Esophagus muscularis mucosa (tissue), 4 donors: Measurements from ENCODE around the gene PPP1R14C. TPM values are rescaled to one million over a fixed set of nuclear protein-coding genes. Genes with fewer than 3 reads are reported as not detected.

Source experiments
- DNase-seq: peaks from one replicate; pipeline ENCODE4 v3.0.0-alpha.2; 2017; ENCODE audit errors: extremely low spot score
- H3K27ac ChIP-seq, 4 donors: fragments of 200-600 bp; sonication (generic); replicated peaks in 1 of 4; 1 replicate in 3 of 4; 2 replicates in 1 of 4; pipeline ENCODE4 v1.5.1; 2016 to 2019; ENCODE audit warnings: mild to moderate bottlenecking in 1 of 4
- H3K27me3 ChIP-seq, 4 donors: fragments of 200-600 bp; sonication (generic); one replicate each; pipeline versions ENCODE4 v1.5.1 to v1.6.0; 2016 to 2019
- H3K36me3 ChIP-seq, 4 donors: fragments of 200-600 bp; sonication (generic); one replicate each; pipeline ENCODE4 v1.5.1; 2016 to 2019
- H3K4me1 ChIP-seq, 4 donors: fragments of 200-600 bp; sonication (generic); one replicate each; pipeline ENCODE4 v1.5.1; 2016 to 2019
- H3K4me3 ChIP-seq, 4 donors: fragments of 200-600 bp; sonication (generic); 1 replicate in 2 of 4; 2 replicates in 2 of 4; pipeline ENCODE4 v1.5.1; 2016 to 2019; ENCODE audit warnings: mild to moderate bottlenecking in 4 of 4, moderate library complexity in 1 of 4
- H3K9me3 ChIP-seq, 4 donors: fragments of 200-600 bp; sonication (generic); 1 replicate in 3 of 4; 2 replicates in 1 of 4; pipeline ENCODE4 v1.5.1; 2016 to 2019
- CTCF ChIP-seq, 3 experiments: fragments of 200-600 bp in 2 of 3; fragments of 450-650 bp in 1 of 3; sonication (generic) in 2 of 3; IDR thresholded peaks; one replicate each; pipeline ENCODE4 v1.5.1; 2017 to 2019; ENCODE audit warnings: antibody characterized with exemption in 3 of 3, mild to moderate bottlenecking in 2 of 3, moderate library complexity in 1 of 3
- EP300 ChIP-seq: sonication (generic); formaldehyde crosslinking; IDR thresholded peaks from one replicate; pipeline ENCODE4 v1.6.1; 2017; ENCODE audit warnings: antibody characterized with exemption
- POLR2A ChIP-seq: fragments of 450-650 bp; IDR thresholded peaks from one replicate; pipeline ENCODE4 v1.6.1; 2017; ENCODE audit warnings: antibody characterized with exemption, moderate library complexity, mild to moderate bottlenecking, low read depth
- POLR2AphosphoS5 ChIP-seq, 2 donors: sonication (generic); formaldehyde crosslinking; IDR thresholded peaks; one replicate each; pipeline ENCODE4 v1.6.1; 2017; ENCODE audit warnings: antibody characterized with exemption in 2 of 2
- WGBS: methylation state at CpG from one replicate; pipeline ENCODE4 v1.1.5; 2018; 5-methylcytosine and 5-hydroxymethylcytosine counted together
- intact Hi-C: fragments of 100-400 bp; cut with DNase I; formaldehyde crosslinking; loops from one replicate; pipeline ENCODE4 v1.15.1; 2023
- total RNA-seq, 4 donors: library from RNA; depleted of rRNA; stranded (reverse); fragments of >200 nt; gene quantifications; one replicate each; pipeline versions ENCODE4 v1.1.0 to v1.2.1, GENCODE V29; 2016

Gene PPP1R14C
- total RNA-seq, 4 donors from 2014 or later: 0.26 to 0.40 TPM; not detected in 2

GRCh38 chr6:150212778-150213177 lies 69.9 kb downstream of the PPP1R14C start:
- no peaks in the 10 kb centered on the region for H3K9me3 ChIP-seq
- intact Hi-C loops: no loop called here
- peaks cover 0 to 5% (median 5%) of the 10 kb centered on the region in 4 donors for H3K4me1 ChIP-seq
- no peaks in the 10 kb centered on the region for H3K27me3 ChIP-seq
- H3K27ac ChIP-seq: no peak overlapping the region
- WGBS: 68% methylated on average over 10 of the region's 10 CpGs
- no peak for TF ChIP-seq EP300
- H3K4me3 ChIP-seq: no peak overlapping the region
- H3K36me3 ChIP-seq: no peaks in the 10 kb centered on the region
- no peak for DNase-seq

GRCh38 chr6:150213301-150213700 lies 70.5 kb downstream of the PPP1R14C start:
- Histone ChIP-seq H3K36me3 (no peaks in the 10 kb centered on the region), H3K4me1 (peaks cover 0 to 5% (median 2%) of the 10 kb centered on the region in 4 donors), H3K4me3 (no peak overlapping the region), H3K27me3 (no peaks in the 10 kb centered on the region), H3K27ac (no peak overlapping the region), H3K9me3 (no peaks in the 10 kb centered on the region)
- DNase-seq: no peak
- intact Hi-C loops: no loop called here
- TF ChIP-seq POLR2A: no peak
- WGBS: 56% methylated on average over 1 of the region's 1 CpG

GRCh38 chr6:150214310-150214709 lies 71.5 kb downstream of the PPP1R14C start:
- Histone ChIP-seq H3K36me3 (no peaks in the 10 kb centered on the region), H3K27me3 (no peaks in the 10 kb centered on the region), H3K9me3 (no peaks in the 10 kb centered on the region), H3K4me1 (no peaks in the 10 kb centered on the region), H3K27ac (no peak overlapping the region), H3K4me3 (no peak overlapping the region)
- TF ChIP-seq POLR2AphosphoS5 (IDR thresholded peaks at IDR 0.05): no peak
- TF ChIP-seq EP300: no peak
- TF ChIP-seq CTCF (IDR thresholded peaks at IDR 0.05): no peak
- no peak for TF ChIP-seq POLR2A
- intact Hi-C loops: no loop called here
- DNase-seq: no peak

GRCh38 chr6:150220634-150221551 lies 78.0 kb downstream of the PPP1R14C start:
- DNase-seq: no peak
- Histone ChIP-seq H3K4me1 (peaks cover 0 to 5% (median 0%) of the 10 kb centered on the region in 4 donors), H3K9me3 (no peaks in the 10 kb centered on the region), H3K27ac (no peak overlapping the region), H3K36me3 (no peaks in the 10 kb centered on the region), H3K4me3 (no peak overlapping the region), H3K27me3 (no peaks in the 10 kb centered on the region)
- WGBS: 44% methylated on average over 6 of the region's 6 CpGs
- TF ChIP-seq CTCF (IDR thresholded peaks at IDR 0.05) (no peak), POLR2AphosphoS5 (IDR thresholded peaks at IDR 0.05) (no peak), EP300 (no peak), POLR2A (no peak)
- intact Hi-C loops: no loop called here

- WGBS: 87% methylated on average over 3 of the region's 3 CpGs
- Histone ChIP-seq H3K27ac (no peak overlapping the region), H3K4me3 (no peak overlapping the region), H3K9me3 (no peaks in the 10 kb centered on the region), H3K4me1 (peaks cover 0 to 5% (median 0%) of the 10 kb centered on the region in 4 donors), H3K27me3 (no peaks in the 10 kb centered on the region), H3K36me3 (no peaks in the 10 kb centered on the region)
- intact Hi-C loops: no loop called here
- TF ChIP-seq EP300 (no peak), POLR2AphosphoS5 (IDR thresholded peaks at IDR 0.05) (no peak), CTCF (IDR thresholded peaks at IDR 0.05) (no peak), POLR2A (no peak)
- DNase-seq: no peak
These were observed 82.0 kb downstream of the PPP1R14C start for GRCh38 chr6:150224820-150225219.
